H1 (cell line): Measurements from ENCODE around the gene ZFAND3. TPM values are rescaled to one million over a fixed set of nuclear protein-coding genes. Genes with fewer than 3 reads are reported as not detected.

Experiments used
- CHD1 ChIP-seq: IDR thresholded peaks from 2 replicates; pipeline ENCODE4 v1.6.1; 2012; ENCODE audit warnings: low read depth, low read length, improper control_type of control experiment
- EP300 ChIP-seq, 2 experiments: IDR thresholded peaks; 1 replicate in 1 of 2; 2 replicates in 1 of 2; pipeline ENCODE4 v1.6.1; 2011 to 2012; ENCODE audit warnings: low read depth in 2 of 2, low read length in 2 of 2, mild to moderate bottlenecking in 2 of 2, borderline replicate concordance in 1 of 2, inconsistent platforms in 1 of 2, moderate library complexity in 1 of 2
- RAD21 ChIP-seq, 2 experiments: IDR thresholded peaks in 1 of 2; conservative IDR thresholded peaks in 1 of 2; 2 replicates each; pipeline ENCODE4 v1.6.1; 2011; ENCODE audit warnings: low read depth in 2 of 2, low read length in 2 of 2, improper control_type of control experiment in 1 of 2, inconsistent platforms in 1 of 2, mild to moderate bottlenecking in 1 of 2, moderate library complexity in 1 of 2
- RNF2 ChIP-seq: fragments of 200-900, 300-1000 bp; sonication (generic); IDR thresholded peaks from 2 replicates; pipeline ENCODE4 v1.7.1; 2016; ENCODE audit warnings: borderline replicate concordance, low read depth, mild to moderate bottlenecking, antibody characterized with exemption, low read length; ENCODE audit not compliant: poor library complexity, severe bottlenecking; ENCODE audit errors: missing control alignments
- SP1 ChIP-seq: IDR thresholded peaks from 2 replicates; pipeline ENCODE4 v1.6.1; 2011; ENCODE audit warnings: low read depth, low read length
- polyA plus RNA-seq, 7 experiments: library from polyadenylated mRNA; depleted of rRNA in 3 of 7; stranded (reverse) in 5 of 7; unstranded in 2 of 7; fragments of >200 nt in 5 of 7; fragments of 200-250 nt in 2 of 7; gene quantifications; 1 replicate in 5 of 7; 2 replicates in 1 of 7; 4 replicates in 1 of 7; pipeline versions ENCODE4 v1.2.1 to v1.2.3, GENCODE V29; 2011 to 2013; ENCODE audit warnings: missing spikeins in 2 of 7, mixed read lengths in 2 of 7
- total RNA-seq: library from RNA; stranded (reverse); fragmentation: NEBNext Ultra II Directional; extraction: Animal tissue kit (Norgen Biotek cat#: 25700); gene quantifications from 2 replicates; pipeline ENCODE4 v1.2.1, GENCODE V29; 2021

Gene ZFAND3
- total and polyA plus RNA-seq, 2 of the 8 experiments (the other 6 are each of a cell fraction or from before 2014, with no cell fraction given): 13.0 to 51.3 TPM

DNA sequence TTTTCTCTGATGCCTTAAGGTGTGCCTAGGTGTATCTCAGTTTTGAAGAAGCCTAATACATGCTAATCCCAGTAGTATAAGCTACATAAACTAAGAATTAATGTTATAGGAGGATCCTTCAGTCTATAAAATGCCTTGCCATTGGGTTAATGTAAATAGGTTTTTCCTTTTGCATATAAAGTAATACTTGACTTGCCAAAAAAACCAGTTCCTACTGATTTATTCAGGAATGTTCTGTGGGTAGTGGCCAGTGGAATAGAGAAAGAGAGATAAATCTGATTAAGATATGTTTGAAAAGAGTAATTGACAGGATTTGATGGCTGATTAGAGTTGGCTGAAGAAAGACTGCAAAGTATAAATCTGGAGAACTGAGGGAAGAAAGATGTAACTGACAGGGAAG lies 273.4 kb downstream of the ZFAND3 start (continued):
- no peak for TF ChIP-seq SP1
- TF ChIP-seq RNF2: no peak
- TF ChIP-seq RAD21 (IDR thresholded peaks at IDR 0.05 in 1 of 2, conservative IDR thresholded peaks at IDR 0.05 in 1 of 2; ENCODE audit: low read depth in 2 of 2, low read length in 2 of 2): no peak
- no peak for TF ChIP-seq EP300 (IDR thresholded peaks at IDR 0.05; ENCODE audit: borderline replicate concordance in 1 of 2, low read depth in 2 of 2, low read length in 2 of 2)
- no peak for TF ChIP-seq CHD1
